ENCODE results near the gene TSHZ2.

The TSHZ2 gene

DNA sequence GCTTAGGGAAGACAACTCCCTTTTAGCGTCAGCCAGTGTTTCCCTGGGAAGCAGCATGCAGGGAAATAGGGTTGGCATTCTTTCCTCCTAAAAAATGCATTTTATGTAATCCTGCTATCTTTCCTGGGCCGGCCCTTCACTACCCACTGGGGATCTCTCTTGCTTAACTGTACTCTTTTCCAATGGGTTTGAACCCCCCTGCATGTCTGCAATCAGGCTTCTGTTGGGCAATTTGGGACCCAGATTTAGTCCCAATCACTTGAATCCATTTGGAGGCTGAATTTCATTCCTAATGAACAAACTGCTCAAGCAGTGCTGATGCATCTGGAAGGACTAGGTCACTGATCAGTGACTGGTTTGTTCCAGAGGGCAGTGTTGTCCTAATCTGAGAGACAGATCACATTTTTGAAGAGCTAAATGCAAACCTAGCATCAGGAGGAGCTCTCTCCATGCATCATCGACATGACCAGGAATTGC is 152.0 kb downstream of the TSHZ2 start:
- in situ Hi-C loops (cut with MboI; ENCODE audit: low sequenced_read_pairs), result no loop called here

DNA sequence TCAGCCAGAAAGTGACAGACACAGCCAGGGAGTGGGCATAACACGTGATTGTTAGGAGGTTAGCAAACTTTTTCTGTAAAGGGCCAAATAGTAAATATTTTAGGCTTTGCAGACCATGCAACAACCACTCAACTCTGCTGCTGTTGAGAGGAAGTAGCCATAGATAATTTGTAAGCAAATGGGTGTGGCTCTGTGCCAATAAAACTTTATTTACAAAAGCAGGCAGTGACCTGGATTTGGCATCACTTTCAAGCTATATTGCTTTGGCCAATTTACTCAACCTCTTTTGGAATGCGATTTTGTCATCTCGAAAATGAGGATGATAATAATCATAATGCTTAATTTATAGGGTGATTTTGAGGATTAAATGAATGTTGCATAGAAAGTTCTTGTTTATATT is 152.6 kb downstream of the TSHZ2 start:
- in situ Hi-C loops (cut with MboI; ENCODE audit: low sequenced_read_pairs), result no loop called here

DNA sequence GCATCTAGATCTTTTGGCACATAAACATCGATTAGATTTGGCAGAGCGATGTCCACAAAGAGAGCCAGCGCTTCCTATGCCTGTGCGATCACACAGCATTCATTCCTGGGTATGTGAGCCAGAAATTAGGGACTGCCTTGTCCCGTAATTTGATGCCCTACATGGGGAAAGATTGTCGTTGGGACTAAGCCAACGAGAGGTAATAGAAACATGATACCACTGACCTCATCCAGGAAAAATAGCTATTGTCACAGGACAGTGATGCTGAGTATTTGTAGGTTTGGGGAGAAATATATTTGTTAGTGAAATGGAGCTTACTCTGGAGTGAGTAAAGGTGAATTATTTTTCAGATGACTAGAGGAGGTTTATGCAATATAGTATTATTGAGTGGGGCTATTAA is 154.0 kb downstream of the TSHZ2 start:
- in situ Hi-C loops (cut with MboI; ENCODE audit: low sequenced_read_pairs), result no loop called here

DNA sequence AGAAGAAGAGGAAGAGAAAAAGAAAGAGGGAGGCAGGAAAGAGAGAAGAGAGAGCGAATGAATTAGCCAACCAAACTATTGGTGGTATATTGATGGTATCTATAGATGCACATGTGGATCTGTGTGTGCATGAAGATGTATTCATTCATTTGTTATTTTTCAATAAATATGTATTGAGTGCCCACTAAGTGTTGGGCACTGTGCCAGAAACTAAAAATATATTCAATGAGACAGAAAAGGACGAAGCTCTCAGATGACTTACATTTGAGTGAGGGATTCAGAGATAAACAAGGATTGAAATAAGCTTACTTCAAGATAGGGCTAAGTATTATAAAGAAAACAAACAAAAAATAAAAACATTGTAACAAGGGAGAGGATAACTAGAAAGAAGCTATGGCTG is 154.9 kb downstream of the TSHZ2 start:
- in situ Hi-C loops (cut with MboI; ENCODE audit: low sequenced_read_pairs), result no loop called here

DNA sequence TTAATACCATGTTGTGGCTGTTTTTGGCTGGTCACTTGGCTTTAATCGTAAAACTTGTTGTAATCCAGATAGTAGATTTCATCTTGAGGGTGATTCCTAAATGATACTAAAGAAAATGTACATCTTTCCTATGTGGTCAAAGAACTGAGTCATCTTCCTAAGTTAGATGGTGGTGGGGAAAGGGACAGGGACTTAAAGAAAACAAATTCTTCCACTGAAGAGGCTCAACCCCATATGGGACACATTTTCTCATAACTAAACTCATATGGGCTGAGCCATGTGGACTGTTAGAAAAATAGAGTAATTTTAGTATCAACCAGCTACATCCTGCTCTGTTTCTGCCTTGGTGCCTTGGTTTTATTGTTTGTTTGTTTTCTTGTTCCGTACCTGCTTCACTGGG is 155.8 kb downstream of the TSHZ2 start:
- in situ Hi-C loops (cut with MboI; ENCODE audit: low sequenced_read_pairs), result no loop called here

DNA sequence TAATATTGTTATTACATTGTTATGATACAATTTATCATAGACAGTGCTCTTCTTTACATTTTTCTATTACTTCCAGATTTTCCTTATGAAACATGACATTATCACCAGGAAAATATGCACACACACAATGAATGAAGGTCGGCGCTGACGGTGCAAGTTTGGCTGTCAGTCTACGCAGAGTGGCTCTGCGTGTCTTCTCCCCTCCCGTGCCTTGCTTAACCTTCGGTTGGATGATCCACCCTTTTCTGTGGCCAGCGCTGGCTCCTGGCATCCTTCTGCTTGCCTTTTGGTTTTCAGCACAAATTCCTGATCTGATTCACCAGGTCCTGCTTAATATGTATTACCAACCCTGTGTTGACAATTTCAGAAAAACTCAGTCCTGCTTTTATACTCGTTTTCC is 157.4 kb downstream of the TSHZ2 start:
- in situ Hi-C loops (cut with MboI; ENCODE audit: low sequenced_read_pairs), result no loop called here

DNA sequence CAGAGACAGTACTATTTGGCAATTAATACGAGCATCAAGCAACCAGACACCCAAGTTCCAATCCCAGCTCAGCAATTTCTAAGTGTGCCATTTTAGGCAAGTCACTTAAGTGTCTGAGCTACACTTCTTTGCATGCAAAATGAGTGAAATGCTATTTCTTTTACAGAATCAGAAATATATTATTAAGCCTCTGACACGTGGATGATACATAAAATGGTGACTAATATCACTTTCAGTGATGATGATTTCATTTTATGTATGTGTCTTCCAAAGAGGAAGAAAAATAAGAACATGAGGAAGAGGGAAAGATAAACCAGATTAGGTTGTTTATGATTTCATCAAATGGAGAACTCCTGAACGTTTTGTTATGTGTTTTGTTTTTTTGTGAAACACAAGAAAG is 158.6 kb downstream of the TSHZ2 start:
- in situ Hi-C loops (cut with MboI; ENCODE audit: low sequenced_read_pairs), result no loop called here

DNA sequence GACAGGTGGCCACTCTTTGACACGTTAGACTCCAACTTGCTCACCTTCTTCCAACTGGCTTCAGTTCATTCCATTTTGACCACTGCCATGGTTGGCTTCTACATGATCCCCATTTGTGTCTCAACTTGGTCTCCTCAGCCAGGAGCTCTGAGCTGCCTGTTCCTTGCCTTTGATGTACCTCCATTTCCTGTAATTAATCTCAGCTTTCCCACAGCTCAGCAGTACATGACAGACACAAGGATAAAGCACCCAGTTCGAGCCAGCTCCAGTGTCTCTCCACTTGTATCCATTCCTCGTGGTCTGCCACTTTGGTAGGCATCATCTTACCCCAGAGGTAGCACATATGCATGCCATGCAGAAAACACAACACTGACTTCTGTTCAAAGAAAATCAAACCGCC is 161.0 kb downstream of the TSHZ2 start:
- in situ Hi-C loops (cut with MboI; ENCODE audit: low sequenced_read_pairs), result no loop called here

DNA sequence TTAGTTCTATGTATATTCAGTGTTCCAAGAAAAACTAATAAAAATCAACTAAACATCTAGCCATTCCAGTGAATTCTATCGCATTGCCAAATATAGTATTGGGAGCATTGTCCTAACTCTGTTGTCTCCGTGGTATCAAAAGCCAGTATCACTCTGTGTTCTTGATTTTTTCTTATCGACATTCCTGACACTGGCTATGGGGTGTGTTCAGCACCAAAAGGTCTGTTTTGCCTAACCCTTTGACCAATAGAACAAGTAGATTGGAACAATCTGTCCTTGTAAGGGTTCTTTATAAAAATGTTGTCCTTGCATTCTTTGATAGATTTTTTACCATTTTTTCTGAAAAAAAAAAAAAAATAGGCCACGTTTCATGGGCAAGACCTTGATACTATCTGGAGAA is 161.5 kb downstream of the TSHZ2 start:
- in situ Hi-C loops (cut with MboI; ENCODE audit: low sequenced_read_pairs), result no loop called here

DNA sequence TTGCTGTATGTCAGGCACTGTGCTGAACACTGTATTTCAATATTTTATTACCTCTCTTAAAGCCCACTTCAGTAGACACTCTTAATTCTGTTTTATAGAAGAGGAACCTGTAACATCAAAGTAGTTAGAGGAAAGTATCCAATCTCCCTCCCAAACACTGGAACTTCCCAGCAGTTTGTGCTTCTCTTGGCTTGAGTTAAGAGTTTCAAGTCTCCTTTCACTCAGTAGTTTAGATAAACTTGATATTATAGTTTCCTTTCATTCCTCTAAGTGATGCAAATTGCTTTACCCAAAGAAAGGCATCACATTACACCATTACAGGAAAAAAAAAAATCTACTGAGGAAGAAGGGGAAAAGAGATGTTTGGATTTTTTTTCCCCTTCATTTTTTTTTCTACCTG is 164.3 kb downstream of the TSHZ2 start:
- in situ Hi-C loops (cut with MboI; ENCODE audit: low sequenced_read_pairs), result no loop called here

DNA sequence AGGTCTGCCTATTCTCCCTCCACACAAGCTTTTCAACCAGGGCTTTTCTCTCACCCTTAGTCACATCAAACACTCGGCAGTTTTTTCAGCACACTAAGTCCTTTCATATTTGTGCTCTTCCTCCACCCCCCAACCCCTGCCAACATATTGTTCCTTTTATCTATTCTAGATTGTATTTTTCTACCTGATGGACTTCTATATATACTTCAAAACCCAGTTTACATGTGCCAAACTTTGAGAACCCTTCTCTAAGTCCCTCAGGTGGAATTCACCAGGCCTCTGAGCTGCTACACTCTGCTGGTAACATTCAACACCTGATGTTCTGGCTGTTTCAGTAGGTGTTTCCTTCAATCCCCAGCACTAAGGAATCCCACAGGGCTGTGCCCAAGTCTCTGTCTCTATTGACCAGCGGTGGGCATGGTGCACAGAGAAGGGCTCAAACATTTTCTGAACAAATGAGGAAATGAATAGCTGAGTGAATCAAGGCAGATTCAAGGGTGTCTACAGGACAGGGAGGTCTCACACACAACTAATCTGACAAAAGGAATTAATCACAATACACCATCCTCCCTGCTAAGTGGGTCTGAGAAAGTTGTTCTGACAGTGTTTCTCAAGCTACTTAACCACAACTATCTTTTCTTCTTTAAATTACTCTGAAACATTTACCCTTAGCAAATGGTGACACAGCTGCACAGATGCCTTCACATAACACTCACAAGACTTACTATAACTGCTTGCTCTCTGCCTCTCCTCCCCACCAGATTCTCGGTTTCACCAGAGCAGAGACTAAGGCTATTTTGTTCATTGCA is 166.5 kb downstream of the TSHZ2 start:
- in situ Hi-C loops (cut with MboI; ENCODE audit: low sequenced_read_pairs), result no loop called here

DNA sequence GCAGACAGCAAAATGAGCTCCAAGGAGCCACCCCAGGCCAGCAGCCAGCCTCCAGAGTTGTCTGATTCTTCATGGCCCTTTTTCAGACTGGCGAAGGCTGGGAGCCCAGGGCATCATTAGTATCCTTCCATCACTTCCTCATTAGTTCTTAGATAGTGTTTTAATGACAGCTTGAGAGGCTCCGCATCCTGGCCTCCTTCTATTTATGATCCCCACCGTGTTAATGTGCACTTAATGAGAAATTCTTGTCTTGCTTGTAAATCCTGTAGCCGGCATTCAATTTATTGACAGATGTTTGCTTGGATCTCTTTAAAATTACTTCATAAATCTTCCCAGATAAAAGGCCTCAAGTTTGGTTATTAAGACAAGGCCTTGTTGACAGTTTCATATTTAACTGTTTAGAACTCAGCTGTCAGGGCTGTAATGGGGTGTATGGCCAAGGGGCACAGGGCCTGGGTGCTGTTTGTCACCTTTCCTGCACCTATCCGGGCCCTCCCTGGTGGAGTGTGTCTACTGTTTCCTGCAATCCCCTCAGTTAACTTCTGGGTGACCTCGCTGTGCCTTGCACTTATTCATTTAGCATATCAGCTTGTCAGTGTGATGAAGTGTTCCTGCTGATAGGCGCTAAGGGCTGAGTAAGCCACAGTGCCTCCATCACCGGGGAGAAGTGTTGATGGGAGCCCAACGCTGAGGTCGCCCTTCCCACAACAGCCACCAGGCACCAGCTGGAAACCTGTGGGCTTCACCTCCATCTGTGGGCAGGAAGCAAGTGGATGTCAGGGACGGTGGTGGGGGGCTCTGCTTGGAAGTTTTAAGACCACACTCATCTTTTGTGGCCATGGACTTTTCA is 169.3 kb downstream of the TSHZ2 start:
- in situ Hi-C loops (cut with MboI; ENCODE audit: low sequenced_read_pairs), result no loop called here

DNA sequence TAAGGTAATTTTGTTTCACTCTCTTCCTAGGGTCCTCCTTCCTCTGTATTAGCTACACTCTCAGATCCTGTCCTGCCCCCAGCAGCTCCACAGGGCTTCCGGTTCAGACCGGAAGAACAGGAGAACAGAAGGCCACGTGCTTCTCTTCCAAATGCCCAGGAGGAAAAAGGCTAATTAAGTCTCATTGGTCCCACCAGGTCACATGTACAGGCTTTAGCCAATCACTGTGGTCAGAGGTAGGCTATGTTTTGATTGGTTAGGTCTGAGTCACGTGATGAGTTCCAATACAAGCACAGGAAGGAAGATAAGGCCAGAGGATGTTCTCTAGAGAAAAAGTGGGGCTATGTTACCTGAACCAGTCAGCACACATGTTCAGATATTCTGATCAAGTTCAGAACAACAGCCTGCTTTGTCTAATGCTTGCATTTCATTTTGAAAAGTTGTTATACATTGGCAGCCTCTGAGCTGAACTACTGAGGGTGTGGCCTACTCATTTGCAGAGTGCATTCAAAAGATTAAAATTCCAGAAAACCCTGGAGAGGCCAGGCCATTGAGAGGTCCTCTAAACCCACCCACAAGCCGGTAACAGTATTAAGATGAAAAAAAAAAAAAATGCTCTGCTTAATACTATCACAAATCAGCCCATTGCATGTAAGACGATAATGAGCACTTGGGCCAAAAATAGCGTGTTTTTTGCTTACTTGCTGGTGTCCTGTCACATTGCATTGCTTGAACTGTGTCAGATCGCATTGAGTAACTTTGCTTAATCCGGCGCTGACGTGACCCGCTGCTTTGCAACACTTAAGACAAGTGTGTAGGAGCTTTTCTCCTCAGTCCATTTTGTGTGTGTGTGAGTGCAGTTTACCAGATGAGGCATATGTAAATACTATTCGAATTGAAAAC is 170.3 kb downstream of the TSHZ2 start:
- in situ Hi-C loops (cut with MboI; ENCODE audit: low sequenced_read_pairs), result no loop called here

DNA sequence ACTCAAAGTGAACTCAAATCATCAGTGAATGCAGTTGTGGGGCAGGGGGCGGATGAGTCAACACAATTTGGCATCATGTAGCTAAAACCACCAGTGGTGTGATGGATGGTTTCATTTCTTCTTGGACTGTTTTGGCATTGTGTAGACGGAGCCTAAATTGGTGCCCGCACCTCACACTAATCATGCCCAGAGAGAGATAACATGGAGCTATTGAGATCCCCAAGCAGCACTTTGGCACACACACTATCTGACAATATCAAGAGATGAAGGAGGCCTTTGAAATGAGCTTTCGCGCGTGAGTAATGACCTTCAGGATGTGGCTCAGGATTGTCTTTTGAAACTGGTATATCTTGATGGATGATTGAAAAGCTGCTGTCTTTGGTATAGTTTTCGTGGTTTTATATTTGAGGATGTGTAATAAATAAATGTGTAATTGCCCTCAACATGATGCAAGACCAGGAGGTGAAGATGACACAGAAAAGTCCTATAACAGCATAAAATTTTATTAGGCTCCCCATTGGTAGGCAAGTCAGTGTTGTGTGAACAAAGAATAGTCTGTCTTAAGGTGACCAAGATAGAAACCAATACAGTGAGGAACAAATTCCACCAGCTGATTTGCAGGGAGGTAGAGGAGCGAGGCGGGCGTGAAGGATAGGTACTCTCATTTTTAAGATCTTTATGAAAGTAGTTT is 174.2 kb downstream of the TSHZ2 start:
- in situ Hi-C loops (cut with MboI; ENCODE audit: low sequenced_read_pairs), result no loop called here

DNA sequence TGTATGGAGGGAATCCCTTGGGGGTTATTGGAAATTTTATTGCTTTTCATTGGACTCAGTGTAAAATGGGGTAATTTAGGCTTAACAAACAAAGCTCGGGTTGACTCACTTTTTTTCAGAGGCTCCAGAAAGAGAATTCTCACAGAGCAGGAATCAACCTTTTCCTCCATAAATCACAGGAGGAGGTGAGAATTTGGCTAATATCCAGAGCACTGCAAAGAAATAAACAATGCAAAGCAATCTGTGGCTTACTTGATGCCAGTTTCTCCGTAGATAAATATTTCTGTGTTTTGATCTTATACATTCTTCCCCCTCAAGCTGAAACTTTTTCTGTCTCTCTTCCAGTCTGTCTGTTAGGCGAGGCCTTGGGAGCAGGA is 176.6 kb downstream of the TSHZ2 start:
- in situ Hi-C loops (cut with MboI; ENCODE audit: low sequenced_read_pairs), result no loop called here

DNA sequence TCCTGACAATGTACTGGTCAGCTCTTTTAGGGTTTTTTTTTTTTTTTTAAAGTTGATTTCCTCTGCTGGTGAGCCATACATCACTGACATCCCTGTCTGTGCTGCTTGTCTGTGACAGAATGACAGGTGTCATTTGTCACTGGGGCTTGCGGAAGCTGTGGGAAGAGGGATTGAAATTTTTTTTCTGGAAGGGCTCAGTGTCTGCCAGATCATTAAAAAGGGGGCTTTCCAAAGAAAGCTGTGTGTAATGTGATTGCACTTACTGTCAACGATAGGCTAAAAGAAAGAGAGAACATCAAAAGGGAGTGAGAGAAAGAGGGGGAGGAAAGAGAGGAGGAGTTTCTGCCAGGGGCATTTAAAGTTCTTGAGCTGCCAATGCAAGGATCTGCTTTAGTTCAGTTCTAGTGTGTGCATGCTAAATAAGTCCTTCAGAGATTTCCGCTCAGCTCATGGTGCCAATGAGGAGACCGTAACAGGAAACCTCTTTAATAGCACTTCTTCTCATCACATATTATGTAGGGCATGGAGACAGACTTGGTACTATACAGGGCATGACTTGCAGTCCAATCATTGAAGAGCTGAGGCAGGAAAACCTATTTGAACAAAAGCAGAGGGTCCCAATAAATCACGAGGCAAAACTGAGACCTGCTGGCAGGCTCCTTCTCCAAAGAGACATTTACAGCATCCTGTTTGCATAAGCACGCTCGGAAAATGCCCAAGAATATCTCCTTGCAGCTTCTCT is 177.2 kb downstream of the TSHZ2 start:
- in situ Hi-C loops (cut with MboI; ENCODE audit: low sequenced_read_pairs), result no loop called here

DNA sequence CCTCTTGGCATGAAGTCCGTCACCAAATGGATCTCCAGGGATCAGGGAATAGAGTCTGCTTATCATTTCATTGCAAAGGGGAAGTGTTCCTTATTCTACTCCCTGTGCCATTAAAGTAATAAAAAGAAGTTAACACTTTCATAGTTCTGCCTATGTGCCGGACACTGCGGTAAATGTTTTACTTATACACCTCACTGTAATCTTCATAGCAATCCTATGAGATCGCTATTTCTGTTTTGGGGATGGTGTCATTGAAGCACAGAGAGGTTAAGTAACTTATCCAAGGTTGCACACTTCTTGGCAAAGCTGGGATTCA is 177.7 kb downstream of the TSHZ2 start:
- in situ Hi-C loops (cut with MboI; ENCODE audit: low sequenced_read_pairs), result no loop called here

DNA sequence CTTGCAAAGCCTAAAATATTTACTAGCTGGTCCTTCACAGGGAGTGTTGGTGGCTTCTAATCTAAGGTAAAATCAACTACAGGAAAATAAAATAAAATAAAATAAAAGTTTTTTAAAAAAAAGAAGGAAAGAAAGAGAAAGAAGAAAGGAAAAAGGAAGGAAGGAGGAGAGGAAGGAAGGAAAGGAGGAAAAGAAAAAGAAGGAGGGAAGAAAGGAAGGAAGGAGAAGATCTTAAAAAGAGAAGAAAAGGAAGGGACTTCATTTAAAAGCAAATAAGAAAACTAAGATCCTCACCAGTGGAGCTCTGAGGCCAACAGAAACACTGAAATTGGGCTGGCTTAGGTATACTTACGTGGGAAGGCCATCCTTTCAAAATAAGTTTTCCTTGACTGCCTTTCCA is 178.4 kb downstream of the TSHZ2 start:
- in situ Hi-C loops (cut with MboI; ENCODE audit: low sequenced_read_pairs), result no loop called here

DNA sequence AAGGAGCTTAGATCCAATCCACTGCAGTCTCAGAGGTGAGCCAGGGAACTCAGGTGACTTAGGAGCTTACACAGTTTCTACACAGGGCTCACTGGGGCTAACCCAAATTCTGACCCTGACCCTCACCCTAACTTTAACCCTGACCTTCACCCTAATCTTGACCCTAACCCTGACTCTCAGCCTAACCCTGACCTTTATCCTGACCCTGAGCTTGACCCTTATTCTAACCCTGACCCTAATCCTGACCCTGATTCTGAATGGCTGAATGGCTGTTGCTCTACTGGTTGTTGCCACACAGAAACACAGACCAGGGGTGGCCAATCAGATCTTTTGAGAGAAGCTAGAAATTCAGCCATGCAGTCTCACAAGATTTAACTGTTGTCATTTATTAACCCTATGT is 180.1 kb downstream of the TSHZ2 start:
- in situ Hi-C loops (cut with MboI; ENCODE audit: low sequenced_read_pairs), result no loop called here

DNA sequence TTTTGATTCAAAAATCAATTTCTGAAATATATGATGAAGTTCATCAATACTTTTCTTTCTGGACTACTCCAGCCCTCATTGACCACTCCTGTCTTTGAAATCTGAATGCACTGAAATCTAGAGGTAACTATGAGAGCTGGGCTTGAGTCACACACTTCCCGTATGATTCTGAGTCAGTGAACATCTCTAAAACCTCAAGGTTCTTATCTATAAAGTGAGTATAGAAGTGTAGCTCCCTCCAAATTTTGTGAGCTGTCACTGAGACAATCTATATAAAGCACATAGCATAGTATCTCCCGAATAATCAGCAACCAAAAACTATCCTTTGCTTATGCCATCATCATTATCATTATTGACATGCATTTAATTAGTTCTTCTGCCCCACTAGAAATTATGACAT is 182.4 kb downstream of the TSHZ2 start:
- in situ Hi-C loops (cut with MboI; ENCODE audit: low sequenced_read_pairs), result no loop called here

Data from hTERT RPE-1 (cell line).